HG02840 (cell line): ENCODE data around the gene PREX1.

ENCODE experiments used
- ATAC-seq: cut with Tn5 transposase; IDR thresholded peaks from one replicate; pipeline ENCODE4 v1.9.1; 2021; ENCODE audit warnings: mild to moderate bottlenecking, moderate library complexity, moderate number of reproducible peaks; ENCODE audit not compliant: unreplicated experiment, low FRiP score

Gene PREX1

DNA sequence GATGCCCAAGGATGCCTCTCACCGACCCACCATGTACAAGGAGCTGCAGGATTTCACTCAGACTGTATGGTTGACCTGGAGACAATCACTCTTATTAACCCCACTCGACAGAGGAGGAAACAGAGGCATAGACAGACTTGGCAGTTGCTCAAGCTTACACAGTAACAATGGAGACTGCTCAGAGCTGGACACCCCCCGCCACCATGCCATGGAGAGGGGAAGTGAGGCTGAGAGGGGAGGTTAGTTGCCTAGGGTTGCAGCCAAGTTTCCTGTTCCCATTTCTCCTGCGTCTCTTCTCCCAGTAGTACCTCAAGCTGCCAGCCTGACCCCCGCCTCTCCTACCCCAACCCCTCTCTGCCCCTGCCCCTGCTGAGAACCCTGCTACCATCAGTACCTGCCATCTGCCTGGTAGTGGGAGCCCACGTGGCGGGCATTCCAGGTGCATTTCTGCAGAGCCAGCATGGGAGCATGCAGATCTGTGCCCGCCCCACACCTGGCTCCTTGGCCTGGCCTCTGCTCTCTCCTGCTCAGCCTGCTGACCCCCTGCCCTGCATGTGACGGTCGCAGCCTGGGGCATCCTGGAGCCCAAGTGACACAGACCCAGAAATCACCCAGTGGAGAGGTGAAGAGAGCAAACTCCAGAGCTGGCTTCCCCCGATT lies 157.7 kb downstream of the PREX1 start:
- ATAC-seq: no peak

DNA sequence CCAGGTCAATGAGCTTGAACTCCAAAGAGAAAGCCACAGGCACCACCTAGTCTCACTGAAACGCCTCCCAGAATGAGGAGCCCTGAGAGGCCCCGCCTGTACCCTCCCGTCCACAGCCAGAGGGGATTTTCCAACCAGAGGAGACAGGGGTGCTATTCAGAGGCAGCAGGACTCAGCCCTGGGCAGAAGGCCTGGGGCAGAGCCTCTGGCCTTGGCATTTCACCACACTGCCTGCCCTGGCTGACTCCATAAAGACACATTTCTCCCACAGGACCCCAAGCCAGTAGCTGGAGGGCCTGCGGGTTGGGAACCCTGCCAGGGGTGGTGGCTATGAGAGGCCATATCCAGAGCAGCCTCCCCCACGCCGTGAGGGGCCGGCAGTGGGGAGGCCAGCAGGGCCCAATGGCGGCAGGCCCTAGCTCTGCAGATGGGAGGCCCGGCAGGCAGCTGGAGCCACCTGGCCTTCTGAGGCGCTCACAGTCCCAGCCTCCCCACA lies 159.3 kb downstream of the PREX1 start:
- ATAC-seq: no peak

DNA sequence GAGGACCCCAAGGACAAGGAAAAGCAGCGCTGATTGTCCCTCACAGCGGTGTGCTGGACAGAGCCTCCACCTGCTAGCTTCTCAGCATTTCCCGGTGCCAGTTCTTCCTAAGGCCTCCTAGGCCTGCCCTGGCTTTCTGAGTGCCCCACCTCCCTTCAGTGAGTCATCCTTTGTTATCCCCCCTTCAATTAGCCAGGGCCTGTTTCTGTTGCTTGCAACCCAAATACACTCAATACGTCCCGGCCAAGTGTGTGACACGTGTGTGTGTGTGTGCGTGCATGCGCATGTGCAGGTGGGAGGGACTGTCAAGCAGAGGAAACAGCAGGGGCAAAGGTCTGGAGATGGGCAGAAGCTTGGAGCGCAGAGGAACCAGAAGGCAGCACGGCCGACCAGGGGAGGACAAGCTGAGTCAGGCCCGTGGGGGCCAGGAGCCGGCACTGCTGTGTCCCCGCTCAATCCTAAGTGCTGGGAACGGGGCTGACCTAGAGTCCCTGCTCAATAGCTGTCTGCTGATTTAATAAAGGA lies 159.8 kb downstream of the PREX1 start:
- ATAC-seq: no peak

DNA sequence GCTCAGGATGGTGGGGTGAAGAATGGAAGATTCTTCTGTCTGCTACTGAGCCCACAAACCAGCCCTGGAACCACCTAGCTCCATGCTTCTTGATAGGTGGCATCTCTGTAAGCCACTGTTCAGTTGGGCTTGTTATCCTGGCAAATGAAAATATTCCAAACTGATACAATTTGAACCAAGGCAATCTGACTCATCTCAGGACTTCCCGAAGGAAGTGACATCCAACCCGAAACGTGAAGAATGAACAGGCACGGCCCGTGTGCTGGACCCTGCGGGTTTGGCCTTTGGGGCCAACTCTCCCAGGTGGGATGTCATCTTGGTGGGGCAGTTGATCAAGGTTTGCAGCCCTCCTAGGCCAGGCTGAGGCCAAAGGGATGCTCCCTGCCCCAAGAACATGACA lies 160.3 kb downstream of the PREX1 start:
- ATAC-seq: no peak

DNA sequence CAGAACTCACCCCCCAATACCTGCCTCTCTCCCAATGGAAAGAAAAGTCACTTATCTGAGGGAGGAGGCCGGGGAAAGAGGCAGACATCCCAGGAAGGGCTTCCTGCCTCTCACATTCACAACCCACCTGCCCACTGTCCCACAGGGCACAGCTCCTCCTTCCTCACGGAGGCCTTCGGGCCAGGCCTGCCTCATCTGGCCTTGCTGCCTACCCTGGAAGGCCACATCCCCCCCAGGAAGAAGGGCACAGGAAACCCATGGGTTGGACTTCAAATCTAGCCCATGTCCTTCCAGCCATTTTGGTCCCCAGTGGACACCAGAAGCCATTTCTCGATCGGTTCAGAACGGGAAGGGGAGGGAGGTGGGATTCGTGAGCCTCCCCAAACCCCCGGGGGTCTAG lies 162.0 kb downstream of the PREX1 start:
- ATAC-seq: no peak

DNA sequence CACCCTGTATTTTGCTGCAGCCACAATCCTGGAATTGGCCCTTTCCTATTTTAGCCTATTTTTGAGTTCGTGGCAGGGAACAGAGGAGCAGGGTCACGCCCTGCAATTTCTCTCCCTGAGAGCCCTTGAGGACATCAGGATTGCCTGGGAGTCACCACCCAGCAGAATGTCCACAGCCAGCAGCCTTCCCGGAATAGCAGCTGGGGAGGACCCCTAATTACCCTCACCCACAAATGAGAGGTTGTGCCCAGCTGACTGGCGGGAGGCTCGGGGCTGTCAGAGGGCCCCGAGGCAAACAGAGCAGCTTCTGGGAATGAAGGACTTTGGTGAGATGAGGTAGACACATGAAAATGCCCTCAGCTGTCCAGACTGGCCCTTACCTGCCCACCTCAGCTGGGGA lies 165.1 kb downstream of the PREX1 start:
- ATAC-seq: no peak

DNA sequence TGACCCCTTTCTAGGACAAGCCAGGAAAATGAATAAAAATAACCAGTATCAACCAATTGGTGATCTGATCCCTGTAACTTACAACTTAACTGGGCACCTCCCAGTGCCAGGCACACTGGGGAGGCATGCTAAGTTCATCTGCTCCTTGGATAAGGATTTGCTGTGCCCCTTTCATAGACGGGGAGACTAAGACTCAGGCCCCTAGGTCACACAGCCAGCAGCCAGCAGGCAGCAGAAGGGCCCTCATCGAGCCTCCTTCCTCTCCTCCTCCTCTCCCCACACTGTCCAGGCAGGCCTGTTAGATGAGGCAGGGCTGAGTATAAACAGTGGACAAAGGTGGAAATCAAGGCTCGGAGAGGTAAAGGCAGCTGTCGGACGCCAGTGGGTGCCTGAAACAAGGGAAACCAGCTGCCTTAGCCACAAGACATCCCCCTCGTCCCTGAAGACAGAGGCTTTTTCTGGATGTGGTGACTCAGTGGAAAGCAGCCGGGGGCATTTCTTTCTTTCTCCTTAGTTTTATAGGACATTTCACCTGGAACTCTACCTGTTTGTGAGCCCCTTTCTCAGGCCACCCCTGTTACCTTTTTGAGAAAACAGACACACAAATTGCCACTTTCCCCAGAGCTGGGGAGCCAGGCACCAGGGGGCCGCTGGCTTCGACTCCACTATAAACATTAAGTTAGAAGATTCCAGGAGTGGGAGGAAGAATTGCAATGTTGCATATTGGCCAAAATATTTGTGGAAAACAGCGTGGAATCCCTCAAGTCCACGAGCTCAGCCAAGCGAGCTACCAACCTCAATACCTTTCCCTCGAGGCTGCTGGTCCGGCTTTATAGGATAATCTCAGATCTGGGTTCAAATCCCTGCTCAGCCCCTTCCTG lies 166.0 kb downstream of the PREX1 start:
- ATAC-seq: no peak

DNA sequence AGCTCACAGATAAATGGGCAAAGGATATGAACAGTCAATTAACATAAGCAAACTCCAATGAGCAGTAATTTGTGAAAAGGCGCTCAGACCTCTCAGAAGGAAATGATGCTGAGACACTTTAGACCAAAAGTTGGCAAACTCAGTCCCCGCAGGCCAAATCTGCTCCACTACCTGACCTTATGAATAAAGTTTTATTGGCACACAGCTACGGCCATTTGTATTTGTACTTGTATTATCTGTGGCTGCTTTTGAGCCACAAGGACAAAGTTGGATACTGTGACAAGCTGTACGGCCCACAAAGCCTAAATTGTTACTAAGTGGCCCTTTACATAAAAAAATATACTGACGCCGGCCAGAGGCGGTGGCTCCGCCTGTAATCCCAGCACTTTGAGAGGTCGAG lies 167.0 kb downstream of the PREX1 start:
- ATAC-seq: no peak

DNA sequence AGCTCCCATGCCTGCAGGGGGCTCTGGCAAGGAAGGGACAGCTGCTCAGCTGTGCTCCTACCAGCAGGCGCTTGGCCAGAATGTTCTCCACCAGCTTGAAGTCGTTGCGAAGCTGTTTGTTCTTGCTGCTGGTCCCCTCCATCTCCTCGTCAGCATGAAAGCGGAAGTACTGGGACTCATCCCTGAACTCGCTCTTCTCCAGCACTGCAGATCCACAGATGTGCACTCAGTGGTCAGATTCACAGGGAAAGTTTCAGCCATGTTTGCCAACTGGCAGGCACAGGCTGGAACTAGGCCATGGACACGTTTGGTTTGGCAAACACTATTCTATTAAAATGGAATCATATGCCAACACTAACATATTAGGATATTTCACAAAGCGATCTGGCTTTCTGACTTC lies 167.9 kb downstream of the PREX1 start:
- no peak for ATAC-seq

DNA sequence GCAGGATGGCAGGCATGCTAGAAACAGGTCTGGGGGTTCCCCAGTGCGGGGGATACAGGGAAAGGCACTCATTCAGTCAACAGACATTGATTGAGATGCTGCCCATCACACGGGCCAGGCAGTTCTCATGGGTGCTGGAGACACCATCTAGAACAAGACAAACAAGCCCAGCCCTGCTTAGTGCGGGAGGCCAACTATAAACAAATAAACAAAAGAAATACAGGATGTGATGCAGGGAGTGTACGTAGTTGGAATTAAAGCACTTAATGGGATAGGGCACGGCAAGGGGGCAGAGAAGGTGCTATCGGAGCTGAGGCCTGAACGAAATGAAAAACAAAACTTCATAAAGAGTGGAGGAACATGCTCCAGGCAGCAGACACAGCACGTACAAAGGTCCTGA lies 169.3 kb downstream of the PREX1 start:
- no peak for ATAC-seq

DNA sequence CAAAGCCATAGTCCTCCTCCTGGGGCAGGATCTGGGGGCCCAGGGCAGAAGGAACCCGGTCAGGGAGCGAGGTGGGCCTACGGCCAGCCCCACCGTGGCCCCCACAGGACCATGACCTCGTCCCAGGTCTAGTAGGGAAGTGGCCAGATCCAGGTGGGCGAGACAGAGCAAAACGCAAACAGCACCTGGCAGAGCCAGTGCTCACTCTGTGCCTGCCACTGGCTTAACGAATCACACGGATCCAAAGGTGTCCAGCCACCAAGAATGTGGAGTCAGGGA lies 169.7 kb downstream of the PREX1 start:
- ATAC-seq: no peak

DNA sequence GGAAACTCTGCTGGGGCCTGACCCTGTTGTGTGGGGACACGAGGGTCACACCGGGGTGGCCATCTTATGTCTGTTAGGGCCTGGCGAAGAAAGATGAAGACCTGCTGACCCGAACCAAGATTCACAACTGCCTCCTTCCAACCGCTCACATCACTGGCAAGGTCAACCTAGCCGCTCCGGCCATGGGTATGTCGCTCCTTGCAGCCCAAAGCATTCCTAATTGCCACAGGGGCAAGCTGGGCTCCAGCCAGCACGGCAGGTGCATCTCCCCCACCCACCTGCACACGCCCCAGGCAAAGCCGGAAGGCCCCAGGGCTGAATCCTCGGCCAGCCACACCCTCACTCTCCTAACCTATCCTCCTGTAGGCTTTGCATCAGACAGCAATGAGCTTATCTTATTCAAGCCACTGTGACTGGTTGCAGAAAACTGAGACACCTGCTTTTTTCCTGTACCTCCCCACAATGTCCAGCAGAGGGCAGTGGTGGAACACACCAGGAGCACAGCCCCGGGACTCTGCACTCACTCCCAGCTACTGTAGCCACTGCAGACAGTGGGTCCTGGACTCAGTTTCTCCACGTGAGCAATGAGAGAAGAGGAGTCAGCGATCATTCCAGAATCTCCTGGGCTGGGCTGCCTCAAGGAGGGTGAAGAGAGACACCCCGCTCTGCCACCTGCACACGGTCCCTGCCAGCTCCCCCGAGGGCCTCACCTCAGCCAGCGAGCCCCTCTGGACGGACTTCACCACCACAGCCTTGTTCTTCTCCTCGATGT lies 170.2 kb downstream of the PREX1 start:
- no peak for ATAC-seq

DNA sequence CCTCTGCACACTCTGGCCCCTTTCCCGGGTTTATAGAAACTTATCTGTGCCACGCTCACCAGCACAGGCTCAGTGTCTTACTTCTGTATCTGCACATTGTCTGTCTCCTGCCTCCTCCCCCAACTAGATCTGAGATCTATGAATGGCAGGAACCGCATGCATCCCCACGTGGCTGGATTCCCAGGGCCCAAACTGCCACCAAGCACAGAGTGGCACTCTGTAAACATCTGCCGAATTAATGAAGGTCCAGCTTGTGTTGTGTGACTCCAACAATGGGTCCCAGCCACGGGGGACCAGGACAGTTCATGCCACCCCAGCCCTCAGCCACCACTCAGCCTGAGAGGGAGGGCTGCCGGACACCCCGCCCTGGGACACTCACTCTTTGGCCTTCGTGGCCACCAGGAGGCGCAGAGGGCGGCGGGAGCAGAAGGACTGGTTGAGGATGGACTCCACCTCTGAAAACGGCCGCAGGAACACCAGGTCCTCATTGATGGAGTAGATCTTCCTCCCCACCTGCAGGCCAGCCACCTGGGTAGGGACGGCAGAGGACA lies 171.1 kb downstream of the PREX1 start:
- ATAC-seq: no peak

DNA sequence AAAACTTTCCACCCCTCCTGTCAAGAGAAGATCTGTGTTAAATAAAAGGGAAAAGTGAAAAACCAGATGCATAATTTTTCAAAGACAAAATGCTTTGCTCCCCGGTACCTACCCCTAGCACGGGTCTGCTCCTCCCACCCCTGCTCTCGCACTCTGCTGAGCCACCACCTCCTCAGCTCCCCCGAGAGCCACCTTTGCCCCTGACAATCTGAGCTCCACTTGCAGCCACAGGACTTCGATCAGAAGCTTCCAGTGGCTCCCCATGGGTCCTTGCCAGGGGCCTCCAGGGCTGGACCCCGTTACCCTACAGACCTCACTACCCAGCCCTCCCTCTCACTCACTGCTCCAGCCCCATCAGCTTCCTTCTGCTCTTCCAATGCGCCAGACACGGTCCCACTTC lies 171.7 kb downstream of the PREX1 start:
- ATAC-seq: no peak

DNA sequence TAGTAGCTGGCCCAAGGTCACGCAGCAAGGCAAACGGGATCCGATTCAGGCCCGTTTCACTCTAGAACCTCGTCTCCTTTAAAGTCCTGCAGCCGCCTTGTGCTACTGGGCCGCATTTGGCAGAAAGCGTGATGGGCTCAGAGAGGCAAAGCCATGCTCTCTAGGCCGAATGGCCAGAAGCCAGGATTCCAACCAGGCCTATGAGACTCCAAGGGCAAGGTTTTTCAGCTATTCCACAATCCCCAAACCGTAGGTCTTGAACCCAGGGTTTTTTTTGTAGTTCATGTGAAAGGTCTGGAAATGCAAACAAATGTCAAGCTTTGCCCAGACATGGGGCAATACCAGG lies 174.1 kb downstream of the PREX1 start:
- ATAC-seq: no peak

DNA sequence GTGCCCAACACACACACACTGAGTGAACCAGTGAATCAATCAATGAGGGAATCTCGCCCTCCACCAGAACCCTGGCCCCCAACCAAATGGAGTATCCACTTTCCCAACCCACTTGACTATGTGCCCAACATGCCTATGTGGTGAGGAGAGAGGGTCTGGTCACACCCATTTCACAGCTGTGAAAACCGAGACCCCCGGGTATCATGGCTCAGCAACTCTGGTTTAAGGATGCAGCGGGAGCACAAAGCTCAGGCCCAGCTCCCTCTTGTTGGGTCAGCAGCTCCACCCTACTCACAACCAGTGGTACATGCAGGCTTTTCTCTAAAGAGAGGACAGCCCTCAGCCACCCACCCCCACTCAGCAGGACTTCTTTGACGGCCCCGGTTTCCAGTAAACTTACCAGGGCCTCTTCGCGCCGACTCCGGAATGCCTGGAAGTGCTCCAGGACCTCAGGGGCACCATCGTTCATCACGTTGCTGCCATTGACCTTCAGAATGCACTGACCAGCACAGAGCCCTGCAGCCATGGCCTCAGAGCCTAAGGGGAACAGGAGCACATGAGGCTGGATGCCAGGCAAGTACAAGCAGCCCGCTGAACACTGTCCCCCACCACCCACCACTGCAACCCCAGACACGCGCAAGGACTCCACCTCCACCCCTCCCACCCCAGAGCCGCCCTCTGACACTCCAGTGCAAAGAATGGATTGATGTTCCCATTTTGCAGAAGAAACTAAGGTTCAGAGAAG lies 174.7 kb downstream of the PREX1 start:
- no peak for ATAC-seq

DNA sequence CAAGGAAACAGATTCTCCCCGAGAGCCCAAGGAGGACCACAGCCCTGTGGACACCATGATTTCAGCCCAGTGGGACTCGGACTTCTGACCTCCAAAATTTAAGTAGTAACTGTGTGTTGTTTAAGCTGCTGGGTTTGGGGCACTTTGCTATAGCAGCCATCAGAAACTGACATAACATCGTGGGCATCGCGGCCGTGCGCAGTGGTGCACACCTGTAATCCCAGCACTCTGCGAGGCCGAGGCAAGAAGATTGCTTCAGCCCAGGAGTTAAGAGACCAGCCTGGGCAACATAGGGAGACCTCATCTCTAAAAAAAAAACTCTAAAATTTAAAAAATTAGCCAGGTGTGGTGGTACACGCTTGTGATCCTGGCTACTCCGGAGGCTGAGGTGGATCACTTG lies 175.8 kb downstream of the PREX1 start:
- ATAC-seq: no peak

DNA sequence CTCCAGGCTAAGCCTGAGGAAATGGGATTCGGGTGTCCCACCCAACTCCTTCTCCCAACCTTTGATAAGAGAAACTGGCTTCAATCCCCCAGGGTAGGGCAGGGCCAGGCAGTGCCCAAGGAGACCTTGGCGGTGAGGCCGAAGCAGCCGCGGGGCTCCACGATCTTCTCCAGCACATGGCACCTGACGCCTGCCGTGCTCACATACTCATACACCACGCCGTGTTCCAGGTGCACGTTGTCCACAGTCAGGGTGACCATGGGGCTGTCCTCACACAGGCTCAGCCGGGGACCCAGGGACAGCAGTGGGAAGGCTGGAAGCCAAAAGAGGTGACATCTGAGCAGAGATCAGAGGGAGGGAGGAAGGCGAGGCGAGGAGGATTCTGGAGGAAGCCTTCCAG lies 176.5 kb downstream of the PREX1 start:
- no peak for ATAC-seq

DNA sequence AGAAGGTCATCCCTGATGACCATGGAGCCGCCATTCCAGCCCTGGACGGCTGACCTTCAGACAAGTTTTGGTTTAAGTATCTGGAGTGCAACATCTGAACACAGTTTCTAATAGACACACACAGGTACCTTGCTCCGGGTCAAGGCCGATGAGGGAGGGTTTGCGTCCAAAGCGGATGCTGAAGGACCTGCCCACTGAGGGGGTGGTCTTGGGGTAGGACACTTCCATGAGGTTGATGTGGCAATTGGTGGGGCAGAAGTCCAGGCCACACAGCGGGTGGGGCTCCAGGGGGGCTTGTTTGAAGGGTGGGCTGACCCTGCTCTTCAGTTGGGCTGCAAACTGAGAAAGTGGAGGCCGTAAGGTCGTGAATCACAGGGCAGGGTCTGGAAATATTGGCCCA lies 177.9 kb downstream of the PREX1 start:
- no peak for ATAC-seq

DNA sequence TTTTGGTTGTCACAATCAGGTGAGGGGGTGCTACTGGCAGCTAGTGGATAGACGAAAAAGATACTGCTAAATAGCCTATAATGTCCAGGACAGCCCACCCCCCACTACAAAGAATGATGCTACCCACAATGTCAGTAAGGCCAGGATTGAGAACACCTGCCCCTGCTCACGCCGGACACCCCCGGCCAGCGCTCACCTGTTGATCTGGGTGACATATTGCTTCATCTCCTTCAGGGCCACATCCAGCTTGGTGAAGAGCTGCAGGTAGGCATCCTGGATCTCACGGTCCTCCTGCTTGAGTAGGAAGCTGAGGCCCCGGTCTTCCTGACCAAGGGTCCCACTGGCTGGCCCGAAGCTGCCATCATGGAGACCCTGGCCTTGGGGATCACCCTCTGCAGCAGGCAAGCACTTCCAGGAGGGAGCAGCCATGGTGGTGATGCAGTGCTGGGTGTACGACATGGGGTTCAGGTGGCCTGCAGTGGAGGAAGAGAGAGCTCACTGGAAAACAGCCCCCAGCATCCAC lies 178.6 kb downstream of the PREX1 start:
- ATAC-seq: no peak
